Measurements from ENCODE around the gene SYNDIG1.

SYNDIG1 gene

DNA sequence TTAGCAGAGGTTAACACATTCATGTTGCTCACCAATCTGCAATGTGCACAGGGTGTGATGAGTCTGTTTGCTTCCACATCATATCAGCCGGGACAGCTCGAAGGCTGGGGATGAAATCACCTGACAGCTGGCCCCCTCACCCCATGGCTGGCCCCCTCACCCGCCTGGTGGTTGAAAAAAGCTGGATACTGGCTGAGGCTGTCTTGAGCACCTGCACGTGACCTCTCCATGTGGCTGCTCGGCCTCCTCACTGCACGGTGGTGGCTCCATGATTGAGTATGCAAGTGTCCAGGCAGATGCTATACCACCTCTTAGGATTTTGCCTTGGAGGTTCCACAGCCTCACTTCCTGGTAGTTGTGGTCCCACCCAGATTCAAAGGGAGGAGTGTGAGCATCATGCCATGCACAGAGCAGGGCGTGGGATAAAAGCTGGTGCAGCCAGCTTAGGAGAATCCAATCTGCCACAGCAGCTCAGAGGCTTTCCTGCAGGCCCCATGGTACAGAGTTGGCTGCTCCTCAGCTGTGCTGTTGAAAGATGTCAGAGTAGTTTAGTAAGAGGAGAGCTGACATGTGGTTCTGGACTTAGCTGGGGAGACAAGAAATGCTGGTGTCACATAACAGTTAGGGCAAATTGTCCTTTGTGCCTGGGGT lies 29.6 kb upstream of the SYNDIG1 start:
- Mint-ChIP-seq H3K27me3 (peaks cover 4% of the 10 kb centered on the region), H3K9me3 (no peaks in the 10 kb centered on the region), H3K4me1 (ENCODE audit: low read depth) (no peaks in the 10 kb centered on the region), H3K27ac (no peak overlapping the region), H3K36me3 (ENCODE audit: low read depth) (no peaks in the 10 kb centered on the region), H3K4me3 (no peak overlapping the region)
- intact Hi-C loops (cut with micrococcal nuclease), result no loop called here

DNA sequence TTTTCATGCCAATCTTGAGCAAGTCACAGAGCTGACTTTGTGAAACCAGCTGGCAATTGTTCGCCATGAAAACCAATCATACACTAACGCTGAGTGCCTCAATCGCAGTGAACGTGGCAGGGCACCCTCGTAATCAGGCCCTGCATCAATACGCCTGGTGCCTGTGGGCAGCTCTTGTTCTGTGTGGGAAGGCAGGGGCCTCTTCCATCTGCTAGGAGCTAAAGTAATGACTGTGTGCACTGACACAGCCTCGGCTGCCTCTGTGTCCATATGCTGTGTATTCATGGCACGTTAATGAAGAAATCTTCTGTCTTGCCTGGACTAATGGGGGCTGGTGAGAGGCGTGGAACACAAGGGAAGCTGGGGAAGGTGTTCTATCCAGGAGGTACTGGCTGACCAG lies 27.8 kb upstream of the SYNDIG1 start:
- H3K27me3 Mint-ChIP-seq, result peaks cover 4% of the 10 kb centered on the region

GRCh38 chr20:24442909-24443308 lies 26.5 kb upstream of the SYNDIG1 start:
- Mint-ChIP-seq H3K27me3 (peaks cover 4% of the 10 kb centered on the region), H3K27ac (no peak overlapping the region), H3K36me3 (ENCODE audit: low read depth) (no peaks in the 10 kb centered on the region), H3K9me3 (no peaks in the 10 kb centered on the region), H3K4me1 (ENCODE audit: low read depth) (no peaks in the 10 kb centered on the region), H3K4me3 (no peak overlapping the region)
- intact Hi-C loops (cut with micrococcal nuclease), result no loop called here

More for the DNA sequence above, 27.8 kb upstream of the SYNDIG1 start:
- intact Hi-C loops (cut with micrococcal nuclease), result no loop called here
- no peak overlapping the region for H3K27ac Mint-ChIP-seq
- no peak overlapping the region for H3K4me3 Mint-ChIP-seq
- no peaks in the 10 kb centered on the region for H3K4me1 Mint-ChIP-seq (ENCODE audit: low read depth)
- no peaks in the 10 kb centered on the region for H3K9me3 Mint-ChIP-seq
- H3K36me3 Mint-ChIP-seq (ENCODE audit: low read depth), result no peaks in the 10 kb centered on the region

- no peak overlapping the region for H3K4me3 Mint-ChIP-seq
Measured at GRCh38 chr20:24443436-24443835, 26.0 kb upstream of the SYNDIG1 start.

GRCh38 chr20:24444526-24445190 lies 24.8 kb upstream of the SYNDIG1 start:
- H3K9me3 Mint-ChIP-seq, result no peaks in the 10 kb centered on the region
- H3K36me3 Mint-ChIP-seq (ENCODE audit: low read depth), result no peaks in the 10 kb centered on the region
- H3K4me1 Mint-ChIP-seq (ENCODE audit: low read depth), result no peaks in the 10 kb centered on the region
- H3K27ac Mint-ChIP-seq, result no peak overlapping the region
- peaks cover 4% of the 10 kb centered on the region for H3K27me3 Mint-ChIP-seq
- intact Hi-C loops (cut with micrococcal nuclease), result no loop called here
- no peak overlapping the region for H3K4me3 Mint-ChIP-seq

More at GRCh38 chr20:24443436-24443835, 26.0 kb upstream of the SYNDIG1 start:
- intact Hi-C loops (cut with micrococcal nuclease), result no loop called here
- Mint-ChIP-seq H3K27me3 (peaks cover 4% of the 10 kb centered on the region), H3K36me3 (ENCODE audit: low read depth) (no peaks in the 10 kb centered on the region), H3K27ac (no peak overlapping the region), H3K9me3 (no peaks in the 10 kb centered on the region), H3K4me1 (ENCODE audit: low read depth) (no peaks in the 10 kb centered on the region)

DNA sequence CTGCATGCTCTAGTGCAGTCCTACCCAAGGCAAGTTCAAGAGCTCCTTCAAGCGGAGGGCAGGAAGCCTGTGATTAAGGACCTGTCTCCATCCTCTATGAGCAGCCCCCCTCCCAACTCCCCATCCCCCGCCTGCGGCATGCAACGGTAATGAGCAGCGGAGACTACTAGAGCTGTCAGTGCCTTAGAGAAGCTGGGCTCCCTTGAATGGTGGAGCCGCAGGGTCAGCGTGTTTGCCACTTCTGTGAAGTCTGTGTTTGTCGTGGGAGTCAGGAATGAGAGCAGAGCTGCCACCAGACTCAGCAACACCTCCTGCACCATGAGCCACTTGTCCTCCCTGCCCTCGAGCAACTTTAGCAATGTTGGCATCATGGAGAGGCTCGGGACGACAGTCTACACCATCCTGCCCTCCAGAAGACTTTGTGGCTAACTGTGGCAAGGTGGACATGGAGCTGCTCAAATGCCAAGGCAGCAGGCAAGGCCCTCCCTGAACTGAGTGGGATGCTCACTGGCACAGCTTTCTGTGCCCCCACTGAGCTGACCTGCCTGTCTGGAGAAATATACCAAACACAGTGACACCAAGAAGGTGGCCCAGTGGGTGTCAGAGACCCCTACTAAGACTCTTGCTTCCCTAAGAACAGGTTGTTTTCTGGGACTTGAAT lies 23.8 kb upstream of the SYNDIG1 start:
- Mint-ChIP-seq H3K9me3 (no peaks in the 10 kb centered on the region), H3K27ac (no peak overlapping the region), H3K36me3 (ENCODE audit: low read depth) (no peaks in the 10 kb centered on the region), H3K4me1 (ENCODE audit: low read depth) (no peaks in the 10 kb centered on the region), H3K27me3 (peaks cover 2% of the 10 kb centered on the region), H3K4me3 (no peak overlapping the region)
- intact Hi-C loops (cut with micrococcal nuclease), result no loop called here

DNA sequence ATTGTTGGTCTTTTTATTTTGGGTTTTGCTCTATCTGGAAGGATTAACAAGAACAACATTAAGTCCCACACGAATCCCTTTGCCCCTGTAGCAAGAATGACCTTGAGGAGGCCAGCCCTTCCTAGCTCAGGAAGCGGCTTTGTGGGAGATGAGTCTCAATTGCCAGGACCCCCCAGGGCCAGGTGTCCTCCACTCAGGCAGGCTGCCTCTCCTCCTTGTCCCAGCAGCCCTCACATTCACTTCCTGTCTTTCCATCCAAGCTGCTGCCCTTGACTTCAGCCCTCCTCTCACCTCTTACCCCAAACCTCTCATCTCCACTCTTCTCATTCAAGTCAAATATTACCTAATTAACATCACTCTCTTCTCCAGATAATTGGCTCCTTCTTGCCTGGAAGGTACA lies 22.6 kb upstream of the SYNDIG1 start:
- Mint-ChIP-seq H3K4me3 (no peak overlapping the region), H3K27ac (no peak overlapping the region), H3K27me3 (peaks cover 2% of the 10 kb centered on the region), H3K36me3 (ENCODE audit: low read depth) (no peaks in the 10 kb centered on the region), H3K4me1 (ENCODE audit: low read depth) (no peaks in the 10 kb centered on the region), H3K9me3 (no peaks in the 10 kb centered on the region)
- intact Hi-C loops (cut with micrococcal nuclease), result no loop called here

DNA sequence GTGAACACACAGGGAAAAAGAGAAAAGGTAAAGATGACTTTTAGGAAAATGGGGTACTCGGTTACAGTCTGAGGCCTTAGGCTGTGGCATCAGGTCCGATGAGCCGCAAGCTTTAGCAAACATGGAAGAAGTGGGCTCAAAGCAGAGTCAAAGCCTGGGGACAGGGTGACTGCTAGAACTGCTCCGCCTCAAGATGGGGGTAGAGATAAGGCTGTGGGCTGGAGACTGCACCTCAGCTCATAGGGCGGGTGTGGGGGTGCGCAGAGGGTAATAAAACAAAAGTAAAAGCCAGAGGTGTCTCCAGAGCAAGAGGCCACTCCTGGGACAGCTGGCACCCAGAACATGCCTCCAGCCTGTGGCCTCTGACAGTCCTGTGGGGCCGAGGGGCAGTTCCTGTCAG lies 21.3 kb upstream of the SYNDIG1 start:
- H3K9me3 Mint-ChIP-seq, result no peaks in the 10 kb centered on the region
- no peaks in the 10 kb centered on the region for H3K36me3 Mint-ChIP-seq (ENCODE audit: low read depth)
- no peak overlapping the region for H3K27ac Mint-ChIP-seq
- no peaks in the 10 kb centered on the region for H3K4me1 Mint-ChIP-seq (ENCODE audit: low read depth)
- peaks cover 2% of the 10 kb centered on the region for H3K27me3 Mint-ChIP-seq
- no peak overlapping the region for H3K4me3 Mint-ChIP-seq
- intact Hi-C loops (cut with micrococcal nuclease), result no loop called here

GRCh38 chr20:24449026-24449720 lies 20.3 kb upstream of the SYNDIG1 start:
- Mint-ChIP-seq H3K9me3 (no peaks in the 10 kb centered on the region), H3K4me3 (no peak overlapping the region)

GRCh38 chr20:24450177-24450576 lies 19.3 kb upstream of the SYNDIG1 start:
- H3K4me1 Mint-ChIP-seq (ENCODE audit: low read depth), result peaks cover 5% of the 10 kb centered on the region
- intact Hi-C loops (cut with micrococcal nuclease), result no loop called here

More at GRCh38 chr20:24449026-24449720, 20.3 kb upstream of the SYNDIG1 start:
- intact Hi-C loops (cut with micrococcal nuclease), result no loop called here
- Mint-ChIP-seq H3K4me1 (ENCODE audit: low read depth) (peaks cover 5% of the 10 kb centered on the region), H3K27ac (no peak overlapping the region), H3K36me3 (ENCODE audit: low read depth) (no peaks in the 10 kb centered on the region), H3K27me3 (peaks cover 2% of the 10 kb centered on the region)

DNA sequence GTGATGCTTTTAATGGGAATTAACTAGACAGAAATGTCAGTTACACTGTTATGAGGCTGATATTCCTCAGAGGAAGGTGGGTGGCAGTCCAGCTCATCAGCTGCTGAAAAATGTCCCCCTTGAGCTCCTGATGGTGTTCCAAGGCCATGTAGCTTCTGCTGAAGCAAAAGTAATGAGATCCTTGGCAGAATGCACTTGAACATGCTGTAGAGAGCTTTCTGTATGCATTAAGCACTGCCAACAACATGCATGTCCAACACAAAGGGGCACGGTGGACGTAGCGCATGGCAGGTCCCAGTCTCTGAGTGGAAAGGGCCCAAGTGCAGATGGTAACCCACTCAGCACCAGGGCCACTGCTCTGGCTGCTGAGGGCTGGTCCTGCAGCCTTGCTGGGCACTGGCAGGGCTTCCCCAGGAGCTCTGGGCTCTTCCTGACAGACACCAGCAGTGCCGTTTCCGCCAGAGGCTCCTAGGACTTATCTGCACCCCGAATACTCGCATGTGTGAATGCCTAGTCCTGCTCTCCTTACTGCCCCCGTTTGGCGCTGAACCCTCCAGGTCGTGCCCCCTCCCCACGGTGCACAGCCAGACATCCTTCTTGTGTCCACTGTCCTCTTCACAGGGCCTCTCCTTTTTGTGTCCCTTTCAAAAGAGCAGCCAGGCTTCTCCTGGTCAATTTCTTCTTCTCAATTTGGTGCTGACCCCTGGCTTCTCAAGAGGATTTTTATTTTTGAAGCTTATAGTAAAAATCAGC lies 18.6 kb upstream of the SYNDIG1 start:
- intact Hi-C loops (cut with micrococcal nuclease), result no loop called here
- Mint-ChIP-seq H3K9me3 (no peaks in the 10 kb centered on the region), H3K36me3 (ENCODE audit: low read depth) (no peaks in the 10 kb centered on the region), H3K27ac (no peak overlapping the region), H3K4me1 (ENCODE audit: low read depth) (peaks cover 5% of the 10 kb centered on the region), H3K4me3 (no peak overlapping the region), H3K27me3 (peaks cover 2% of the 10 kb centered on the region)

More at GRCh38 chr20:24450177-24450576, 19.3 kb upstream of the SYNDIG1 start:
- H3K27me3 Mint-ChIP-seq, result peaks cover 2% of the 10 kb centered on the region
- H3K27ac Mint-ChIP-seq, result no peak overlapping the region
- no peaks in the 10 kb centered on the region for H3K9me3 Mint-ChIP-seq
- no peaks in the 10 kb centered on the region for H3K36me3 Mint-ChIP-seq (ENCODE audit: low read depth)
- H3K4me3 Mint-ChIP-seq, result no peak overlapping the region

DNA sequence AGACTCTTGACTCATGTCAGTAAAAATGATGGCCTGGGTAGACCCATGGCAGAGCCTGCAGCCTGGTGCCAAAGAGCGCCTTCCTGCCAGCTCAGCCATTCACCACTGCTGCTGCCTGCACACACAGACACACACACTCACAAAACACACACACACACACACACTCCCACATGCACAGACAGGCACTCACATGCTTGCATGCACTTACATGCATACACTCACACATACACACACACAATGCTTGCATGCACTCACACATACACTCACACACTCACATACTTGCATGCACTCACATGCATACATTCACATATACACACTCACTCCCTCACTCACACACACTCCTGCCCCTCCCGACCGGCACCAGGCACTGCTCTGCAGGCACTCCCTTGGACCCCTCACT lies 18.0 kb upstream of the SYNDIG1 start:
- no peaks in the 10 kb centered on the region for H3K9me3 Mint-ChIP-seq
- peaks cover 2% of the 10 kb centered on the region for H3K27me3 Mint-ChIP-seq
- intact Hi-C loops (cut with micrococcal nuclease), result no loop called here
- no peaks in the 10 kb centered on the region for H3K36me3 Mint-ChIP-seq (ENCODE audit: low read depth)
- no peak overlapping the region for H3K4me3 Mint-ChIP-seq
- no peak overlapping the region for H3K27ac Mint-ChIP-seq
- peaks cover 5% of the 10 kb centered on the region for H3K4me1 Mint-ChIP-seq (ENCODE audit: low read depth)

DNA sequence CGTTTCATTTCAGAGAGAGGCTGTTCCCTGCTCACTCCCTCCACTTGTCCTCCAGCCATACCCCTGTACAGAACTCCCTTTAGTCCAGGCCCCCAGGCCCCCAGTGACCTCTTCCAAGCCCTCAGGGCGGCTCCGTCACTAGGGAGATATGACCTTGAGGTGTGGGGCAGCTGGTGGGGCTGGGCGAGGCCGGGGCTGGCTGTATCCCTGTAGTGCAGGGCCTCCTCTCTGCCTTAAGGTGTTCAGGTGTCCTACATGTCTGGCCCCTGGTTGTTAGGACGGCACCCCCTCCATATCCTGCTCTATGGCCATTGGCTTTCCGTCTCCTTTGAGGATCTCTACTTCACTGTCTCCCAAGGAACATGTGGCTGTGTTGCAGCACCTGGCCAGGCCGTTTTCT lies 17.4 kb upstream of the SYNDIG1 start:
- peaks cover under 1% of the 10 kb centered on the region for H3K27me3 Mint-ChIP-seq
- peaks cover 5% of the 10 kb centered on the region for H3K4me1 Mint-ChIP-seq (ENCODE audit: low read depth)
- intact Hi-C loops (cut with micrococcal nuclease), result no loop called here
- H3K27ac Mint-ChIP-seq, result no peak overlapping the region
- H3K9me3 Mint-ChIP-seq, result no peaks in the 10 kb centered on the region
- H3K36me3 Mint-ChIP-seq (ENCODE audit: low read depth), result no peaks in the 10 kb centered on the region
- H3K4me3 Mint-ChIP-seq, result no peak overlapping the region

Data from dendritic cell treated with granulocyte-macrophage colony-stimulating factor and Interleukin-4, amounts not matched to agents 40 ng/mL and 50 ng/mL, for 4 days (primary cell).